Testis (tissue), 2 donors: ENCODE measurements around the gene ICAM2.

Experiments used
- POLR2A ChIP-seq: fragments of 450-650 bp; IDR thresholded peaks from one replicate; pipeline ENCODE4 v1.6.1; 2017; ENCODE audit warnings: antibody characterized with exemption, mild to moderate bottlenecking, moderate library complexity
- TF ChIP-seq, protein P1 (sequence below), 3 experiments: fragments of 450-650 bp in 2 of 3; fragments of 200-600 bp in 1 of 3; sonication (generic) in 1 of 3; IDR thresholded peaks; one replicate each; pipeline ENCODE4 v1.5.1; 2016 to 2019; ENCODE audit warnings: antibody characterized with exemption in 3 of 3, mild to moderate bottlenecking in 2 of 3, moderate library complexity in 1 of 3

DNA sequence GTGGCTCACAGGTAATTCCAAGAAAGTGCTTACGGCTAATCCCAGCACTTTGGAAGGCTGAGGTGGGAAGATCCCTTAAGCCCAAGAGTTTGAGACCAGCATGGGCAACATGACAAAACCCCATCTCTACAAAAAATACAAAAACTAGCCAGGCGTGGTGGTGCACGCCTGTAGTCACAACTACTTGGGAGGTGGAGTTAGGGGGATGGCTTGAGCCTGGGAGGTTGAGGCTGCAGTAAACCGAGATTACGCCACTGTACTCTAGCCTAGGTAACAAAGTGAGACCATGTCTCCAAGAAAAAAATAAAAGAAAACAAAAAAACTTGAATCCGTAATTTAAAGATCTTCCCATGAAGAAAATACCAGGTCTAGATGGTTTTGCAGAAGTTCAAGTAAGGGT is 5.0 kb downstream of the ICAM2 start:
- TF ChIP-seq, protein P1, sequence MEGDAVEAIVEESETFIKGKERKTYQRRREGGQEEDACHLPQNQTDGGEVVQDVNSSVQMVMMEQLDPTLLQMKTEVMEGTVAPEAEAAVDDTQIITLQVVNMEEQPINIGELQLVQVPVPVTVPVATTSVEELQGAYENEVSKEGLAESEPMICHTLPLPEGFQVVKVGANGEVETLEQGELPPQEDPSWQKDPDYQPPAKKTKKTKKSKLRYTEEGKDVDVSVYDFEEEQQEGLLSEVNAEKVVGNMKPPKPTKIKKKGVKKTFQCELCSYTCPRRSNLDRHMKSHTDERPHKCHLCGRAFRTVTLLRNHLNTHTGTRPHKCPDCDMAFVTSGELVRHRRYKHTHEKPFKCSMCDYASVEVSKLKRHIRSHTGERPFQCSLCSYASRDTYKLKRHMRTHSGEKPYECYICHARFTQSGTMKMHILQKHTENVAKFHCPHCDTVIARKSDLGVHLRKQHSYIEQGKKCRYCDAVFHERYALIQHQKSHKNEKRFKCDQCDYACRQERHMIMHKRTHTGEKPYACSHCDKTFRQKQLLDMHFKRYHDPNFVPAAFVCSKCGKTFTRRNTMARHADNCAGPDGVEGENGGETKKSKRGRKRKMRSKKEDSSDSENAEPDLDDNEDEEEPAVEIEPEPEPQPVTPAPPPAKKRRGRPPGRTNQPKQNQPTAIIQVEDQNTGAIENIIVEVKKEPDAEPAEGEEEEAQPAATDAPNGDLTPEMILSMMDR (IDR thresholded peaks at IDR 0.05), result no peak
- no peak for TF ChIP-seq POLR2A
